Spleen (tissue), 11 donors: ENCODE data around the gene CD302. TPM values are rescaled to one million over a fixed set of nuclear protein-coding genes. Genes with fewer than 3 reads are reported as not detected.

Experiments used
- DNase-seq: peaks from one replicate; pipeline ENCODE4 v3.0.0-alpha.2; 2020
- H3K27ac ChIP-seq, 8 donors: fragments of 200-600 bp; sonication (generic) in 7 of 8; 1 replicate in 4 of 8; 2 replicates in 4 of 8; pipeline versions ENCODE4 v1.5.0 to v1.8.0; 2016 to 2021; ENCODE audit warnings: inconsistent platforms in 4 of 8, mild to moderate bottlenecking in 4 of 8, moderate library complexity in 1 of 8
- H3K27me3 ChIP-seq, 7 donors: fragments of 200-600 bp; sonication (generic) in 6 of 7; replicated peaks in 1 of 7; 1 replicate in 4 of 7; 2 replicates in 3 of 7; pipeline versions ENCODE4 v1.5.0 to v1.8.0; 2016 to 2021; ENCODE audit warnings: inconsistent platforms in 3 of 7, mild to moderate bottlenecking in 1 of 7
- H3K36me3 ChIP-seq, 6 donors: fragments of 200-600 bp; sonication (generic) in 5 of 6; 1 replicate in 4 of 6; 2 replicates in 2 of 6; pipeline versions ENCODE4 v1.5.0 to v1.8.0; 2016 to 2021; ENCODE audit warnings: inconsistent platforms in 2 of 6
- H3K4me1 ChIP-seq, 6 donors: fragments of 200-600 bp; sonication (generic) in 5 of 6; 1 replicate in 3 of 6; 2 replicates in 3 of 6; pipeline versions ENCODE4 v1.5.0 to v1.8.0; 2016 to 2021; ENCODE audit warnings: inconsistent platforms in 3 of 6
- H3K4me3 ChIP-seq, 8 donors: fragments of 200-600 bp; sonication (generic) in 7 of 8; 1 replicate in 4 of 8; 2 replicates in 4 of 8; pipeline versions ENCODE4 v1.5.0 to v1.8.0; 2016 to 2021; ENCODE audit warnings: inconsistent platforms in 4 of 8, mild to moderate bottlenecking in 4 of 8, moderate library complexity in 2 of 8
- H3K9me3 ChIP-seq, 8 donors: fragments of 200-600 bp; sonication (generic) in 7 of 8; 1 replicate in 4 of 8; 2 replicates in 4 of 8; pipeline versions ENCODE4 v1.5.0 to v1.8.0; 2016 to 2021; ENCODE audit warnings: inconsistent platforms in 4 of 8
- POLR2A ChIP-seq, 3 donors: fragments of 450-650 bp; IDR thresholded peaks; one replicate each; pipeline ENCODE4 v1.5.1; 2017; ENCODE audit warnings: antibody characterized with exemption in 3 of 3, mild to moderate bottlenecking in 1 of 3
- POLR2AphosphoS5 ChIP-seq, 3 donors: sonication (generic); formaldehyde crosslinking; IDR thresholded peaks; one replicate each; pipeline ENCODE4 v1.5.1; 2017; ENCODE audit warnings: antibody characterized with exemption in 3 of 3
- WGBS, 5 donors: extraction: QIAGEN DNeasy Blood & Tissue Kit in 3 of 5; methylation state at CpG; one replicate each; pipeline versions ENCODE4 v1.1.5 to v1.1.7; 2013 to 2018; 5-methylcytosine and 5-hydroxymethylcytosine counted together
- intact Hi-C: fragments of 100-400 bp; cut with DNase I; formaldehyde crosslinking; loops from one replicate; pipeline ENCODE4 v1.15.0; 2023; ENCODE audit warnings: low total_unique reads
- polyA plus RNA-seq, 3 donors: library from polyadenylated mRNA; stranded (reverse); fragments of 200-250 nt; gene quantifications; one replicate each; pipeline ENCODE4 v1.2.1, GENCODE V29; 2013
- total RNA-seq, 7 donors: library from RNA; depleted of rRNA in 3 of 7; stranded (reverse); fragments of >200 nt in 3 of 7; fragmentation: NEBNext Ultra II Directional in 4 of 7; extraction: Animal tissue kit (Norgen Biotek cat#: 25700) in 4 of 7; gene quantifications; one replicate each; pipeline versions ENCODE4 v1.1.0 to v1.2.1, GENCODE V29; 2016 to 2021
- TF ChIP-seq, protein P1 (sequence below), 11 experiments: fragments of 200-600 bp in 7 of 11; fragments of 450-650 bp in 4 of 11; sonication (generic) in 4 of 11; IDR thresholded peaks in 8 of 11; conservative IDR thresholded peaks in 3 of 11; 1 replicate in 7 of 11; 2 replicates in 4 of 11; pipeline versions ENCODE4 v1.4.0 to v1.8.0; 2016 to 2021; ENCODE audit warnings: antibody characterized with exemption in 11 of 11, inconsistent platforms in 4 of 11, mild to moderate bottlenecking in 1 of 11
- donor health status: healthy with polysubstance abuse.
- donor health status: DM: no; HTN: no; CAD: no; lungs with moderate emphysema.
- donor health status: DM: no; HTN: no; CAD: no.
- donor health status: Bipolar disorder and iron deficiency.
- donor health status: healthy.
- donor health status: DM: no; HTN: no; CAD: no.
- donor health status: DM: yes; HTN: yes; CAD: no.

Gene CD302
- total and polyA plus RNA-seq, 10 donors: 8.6 to 103 (median 46.0) TPM

- DNase-seq: no peak
- H3K4me3 ChIP-seq: no peak overlapping the region
- H3K36me3 ChIP-seq: peaks cover 0 to 77% (median 15%) of the 10 kb centered on the region in 6 donors
- WGBS, 5 donors: 88 to 91% (median 90%) methylated on average over 2 of the region's 2 CpGs
- H3K4me1 ChIP-seq: peaks cover 8 to 95% (median 74%) of the 10 kb centered on the region in 6 donors
- H3K9me3 ChIP-seq: peaks cover 0 to 11% (median 6%) of the 10 kb centered on the region in 8 donors
- H3K27me3 ChIP-seq: no peaks in the 10 kb centered on the region
- intact Hi-C loops: no loop called here
- TF ChIP-seq, protein P1, sequence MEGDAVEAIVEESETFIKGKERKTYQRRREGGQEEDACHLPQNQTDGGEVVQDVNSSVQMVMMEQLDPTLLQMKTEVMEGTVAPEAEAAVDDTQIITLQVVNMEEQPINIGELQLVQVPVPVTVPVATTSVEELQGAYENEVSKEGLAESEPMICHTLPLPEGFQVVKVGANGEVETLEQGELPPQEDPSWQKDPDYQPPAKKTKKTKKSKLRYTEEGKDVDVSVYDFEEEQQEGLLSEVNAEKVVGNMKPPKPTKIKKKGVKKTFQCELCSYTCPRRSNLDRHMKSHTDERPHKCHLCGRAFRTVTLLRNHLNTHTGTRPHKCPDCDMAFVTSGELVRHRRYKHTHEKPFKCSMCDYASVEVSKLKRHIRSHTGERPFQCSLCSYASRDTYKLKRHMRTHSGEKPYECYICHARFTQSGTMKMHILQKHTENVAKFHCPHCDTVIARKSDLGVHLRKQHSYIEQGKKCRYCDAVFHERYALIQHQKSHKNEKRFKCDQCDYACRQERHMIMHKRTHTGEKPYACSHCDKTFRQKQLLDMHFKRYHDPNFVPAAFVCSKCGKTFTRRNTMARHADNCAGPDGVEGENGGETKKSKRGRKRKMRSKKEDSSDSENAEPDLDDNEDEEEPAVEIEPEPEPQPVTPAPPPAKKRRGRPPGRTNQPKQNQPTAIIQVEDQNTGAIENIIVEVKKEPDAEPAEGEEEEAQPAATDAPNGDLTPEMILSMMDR (IDR thresholded peaks at IDR 0.05 in 8 of 11, conservative IDR thresholded peaks at IDR 0.05 in 3 of 11): no peak
- TF ChIP-seq POLR2A (IDR thresholded peaks at IDR 0.05): no peak
- no peak for TF ChIP-seq POLR2AphosphoS5 (IDR thresholded peaks at IDR 0.05)
- peak overlapping the region in 2 of 8 donors; percentile 10 to 34 for H3K27ac ChIP-seq
These were observed 75.4 kb downstream of the CD302 start for GRCh38 chr2:159722580-159722979.

DNA sequence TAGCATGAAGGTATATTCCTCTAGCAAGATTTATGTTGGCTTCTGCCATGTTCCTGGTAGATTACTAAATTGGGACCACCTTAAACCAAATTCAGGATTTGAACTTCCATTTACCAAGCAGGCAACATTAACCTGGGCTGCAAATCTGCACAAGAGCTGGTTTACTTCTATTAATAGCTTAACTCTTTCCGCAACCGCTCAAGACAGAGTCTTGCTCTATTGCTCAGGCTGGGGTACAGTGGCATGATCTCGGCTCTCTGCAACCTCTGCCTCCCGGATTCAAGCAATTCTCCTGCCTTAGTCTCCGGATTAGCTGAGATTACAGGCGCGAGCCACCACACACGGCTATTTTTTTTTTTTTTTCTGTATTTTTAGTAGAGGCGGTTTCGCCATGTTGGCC lies 77.3 kb downstream of the CD302 start:
- intact Hi-C loops: no loop called here
- no peak for DNase-seq
- Histone ChIP-seq H3K27ac (no peak overlapping the region), H3K9me3 (peaks cover 0 to 11% (median 6%) of the 10 kb centered on the region in 8 donors), H3K4me1 (peaks cover 15 to 95% (median 81%) of the 10 kb centered on the region in 6 donors), H3K36me3 (peaks cover 0 to 84% (median 26%) of the 10 kb centered on the region in 6 donors), H3K27me3 (no peaks in the 10 kb centered on the region), H3K4me3 (no peak overlapping the region)
- no peak for TF ChIP-seq POLR2AphosphoS5 (IDR thresholded peaks at IDR 0.05)
- TF ChIP-seq, protein P1 (IDR thresholded peaks at IDR 0.05 in 8 of 11, conservative IDR thresholded peaks at IDR 0.05 in 3 of 11): no peak
- no peak for TF ChIP-seq POLR2A (IDR thresholded peaks at IDR 0.05)
- WGBS, 5 donors: 95 to 97% (median 95%) methylated on average over 10 of the region's 10 CpGs

Other genes with a start within 250 kb of the CD302 start
- 100 to 1,000 TPM in 3 of 7 donors, 10 to 100 TPM in 4; 75.4 to 158 (median 95.7) TPM for gene BAZ2B, start 181.7 kb downstream of the CD302 start, total RNA-seq
- 1 to 10 TPM; 5.6 to 8.6 (median 7.1) TPM for gene BAZ2B, start 181.7 kb downstream of the CD302 start, polyA plus RNA-seq
- 100 to 1,000 TPM in 4 of 7 donors, 10 to 100 TPM in 3; 85.8 to 146 (median 103) TPM for gene MARCHF7, start 85.7 kb downstream of the CD302 start, total RNA-seq
- 10 to 100 TPM; 27.7 to 35.2 (median 34.4) TPM for gene MARCHF7, start 85.7 kb downstream of the CD302 start, polyA plus RNA-seq
- gene LY75, start 106.5 kb upstream of the CD302 start, total RNA-seq: 10 to 100 TPM; 32.3 to 41.2 (median 35.8) TPM
- 10 to 100 TPM in 1 of 3 donors, 1 to 10 TPM in 2; 7.6 to 11.0 (median 8.6) TPM for gene LY75, start 106.5 kb upstream of the CD302 start, polyA plus RNA-seq